PC-3 (cell line): ENCODE data around the gene RERE. TPM values are rescaled to one million over a fixed set of nuclear protein-coding genes. Genes with fewer than 3 reads are reported as not detected.
A peak's percentile ranks its signal among the peaks of the same experiment; 100 is the strongest.

ENCODE experiments used
- ATAC-seq: fragments of 200-7000 bp; cut with Tn5 transposase; 2 replicates; pipeline ENCODE4 v1.9.1; 2020; ENCODE audit warnings: mild to moderate bottlenecking, moderate library complexity
- BruUV-seq: library from RNA; stranded (reverse); fragments of 400-500 nt; replicated peaks from 2 replicates; lab custom pipeline; 2021; lab: Mats Ljungman, UMichigan
- CTCF ChIA-PET: fragments of 300-600 bp; sonication (Branson Sonifier 250); formaldehyde crosslinking; loops from one replicate; lab custom pipeline; 2022; ENCODE audit warnings: antibody characterized with exemption; lab: Charles Lee
- POLR2A ChIA-PET: fragments of 300-600 bp; sonication (Branson Sonifier 250); formaldehyde crosslinking; loops from one replicate; lab custom pipeline; 2022; ENCODE audit warnings: antibody characterized with exemption; ENCODE audit not compliant: unreplicated experiment; lab: Charles Lee
- DNase-seq: peaks from one replicate; pipeline ENCODE4 v3.0.0-alpha.2; 2015
- H2AFZ ChIP-seq: fragments of 300-600 bp; sonication (generic); 2 replicates; pipeline ENCODE4 v1.6.0; 2016; ENCODE audit warnings: antibody characterized with exemption, low read length
- H3F3A ChIP-seq: fragments of 300-600 bp; sonication (generic); one replicate; pipeline ENCODE4 v1.6.0; 2017; ENCODE audit warnings: antibody characterized with exemption, low read length, control low read depth, mild to moderate bottlenecking; ENCODE audit not compliant: unreplicated experiment
- H3K27ac ChIP-seq: fragments of 300-600 bp; sonication (generic); 2 replicates; pipeline ENCODE4 v1.5.1; 2016; ENCODE audit warnings: mild to moderate bottlenecking, low read length
- H3K27me3 ChIP-seq: fragments of 300-600 bp; sonication (generic); 2 replicates; pipeline ENCODE4 v1.6.1; 2016; ENCODE audit warnings: low read length, mixed read lengths
- H3K36me3 ChIP-seq: fragments of 300-600 bp; sonication (generic); 2 replicates; pipeline ENCODE4 v1.6.1; 2016; ENCODE audit warnings: low read depth, mixed run types, low read length, mixed read lengths
- H3K4me1 ChIP-seq: fragments of 300-600 bp; sonication (generic); 2 replicates; pipeline ENCODE4 v1.5.1; 2016; ENCODE audit warnings: low read length; ENCODE audit not compliant: insufficient read depth
- H3K4me2 ChIP-seq: fragments of 300-600 bp; sonication (generic); 2 replicates; pipeline ENCODE4 v1.6.0; 2016; ENCODE audit warnings: low read length
- H3K4me3 ChIP-seq: fragments of 300-600 bp; sonication (generic); 2 replicates; pipeline ENCODE4 v1.5.1; 2016; ENCODE audit warnings: mild to moderate bottlenecking, low read length, mixed read lengths
- H3K79me2 ChIP-seq: fragments of 300-600 bp; sonication (generic); 2 replicates; pipeline ENCODE4 v1.6.1; 2017; ENCODE audit warnings: low read length, mixed read lengths
- H3K9ac ChIP-seq: fragments of 300-600 bp; sonication (generic); 2 replicates; pipeline ENCODE4 v1.6.0; 2016; ENCODE audit warnings: mild to moderate bottlenecking, low read length
- H3K9me2 ChIP-seq: fragments of 300-600 bp; sonication (generic); replicated peaks from 2 replicates; pipeline ENCODE4 v1.6.1; 2016; ENCODE audit warnings: mixed run types, low read length, mixed read lengths
- H3K9me3 ChIP-seq: fragments of 300-600 bp; sonication (generic); 2 replicates; pipeline ENCODE4 v1.6.1; 2016; ENCODE audit warnings: low read length, mixed read lengths
- H4K20me1 ChIP-seq: fragments of 300-600 bp; sonication (generic); 2 replicates; pipeline ENCODE4 v1.6.1; 2016; ENCODE audit warnings: low read length, mixed read lengths
- EZH2 ChIP-seq: fragments of 300-600 bp; sonication (generic); IDR thresholded peaks from one replicate; pipeline ENCODE4 v1.6.1; 2017; ENCODE audit warnings: antibody characterized with exemption, mild to moderate bottlenecking, low read length; ENCODE audit not compliant: unreplicated experiment
- EZH2phosphoT487 ChIP-seq: fragments of 300-600 bp; sonication (generic); IDR thresholded peaks from 2 replicates; pipeline ENCODE4 v1.6.1; 2018; ENCODE audit warnings: mild to moderate bottlenecking, antibody characterized with exemption, low read length, borderline replicate concordance
- intact Hi-C: fragments of 100-400 bp; cut with micrococcal nuclease; formaldehyde crosslinking; loops from 2 replicates; pipeline ENCODE4 v1.9.0; 2023
- total RNA-seq: library from RNA; depleted of rRNA; stranded (reverse); fragments of >200 nt; gene quantifications from 2 replicates; pipeline ENCODE4 v1.2.3, GENCODE V29; 2014
- TF ChIP-seq, protein P1 (sequence below): fragments of 300-600 bp; sonication (generic); conservative IDR thresholded peaks from 2 replicates; pipeline ENCODE4 v1.5.1; 2017; ENCODE audit warnings: antibody characterized with exemption, low read depth, mild to moderate bottlenecking, low read length

RERE gene
- total RNA-seq, 1 experiment from 2014 or later = 24.2 TPM

DNA sequence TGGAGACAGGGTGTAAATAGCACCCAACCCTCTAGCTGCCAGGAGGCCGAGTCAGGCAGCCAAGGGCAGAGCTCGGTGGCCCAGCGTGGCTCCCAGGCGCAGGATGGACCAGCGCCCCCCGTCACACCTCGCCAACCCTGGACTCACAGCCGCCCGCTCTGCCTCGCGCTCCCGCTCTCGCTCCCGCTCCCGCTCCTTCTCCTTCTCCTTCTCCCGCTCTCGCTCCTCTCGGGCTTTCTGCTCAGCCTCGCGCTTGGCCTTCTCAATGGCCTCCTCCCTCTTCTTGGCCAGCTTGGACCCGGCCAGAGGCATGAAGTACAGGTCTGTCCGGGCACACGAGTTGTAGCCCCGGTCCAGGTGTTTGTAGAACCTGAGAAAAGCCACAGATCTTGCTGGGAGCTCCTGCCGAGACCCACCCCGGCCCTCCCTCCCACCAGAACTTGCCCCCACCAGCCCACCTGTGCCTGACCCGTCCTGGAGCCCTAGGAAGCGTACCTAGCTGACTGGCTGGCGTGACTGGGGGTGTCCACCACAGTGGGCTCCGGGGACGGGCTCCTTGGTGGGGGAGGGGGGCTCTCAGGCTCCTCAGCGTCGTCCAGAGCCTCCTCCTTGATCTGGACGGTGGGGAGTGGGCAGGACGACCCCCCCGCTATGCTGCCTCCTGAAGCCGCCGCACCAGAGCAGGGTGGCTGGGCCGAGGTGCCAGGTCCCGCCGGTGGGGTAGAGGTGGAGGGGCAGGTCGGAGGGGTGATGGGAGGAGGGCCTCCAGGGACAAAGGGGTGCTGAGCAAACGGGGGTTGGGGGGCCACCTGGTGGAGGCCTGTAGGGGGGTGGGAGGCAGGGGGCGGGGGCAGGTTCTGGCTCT is 457.6 kb downstream of the RERE start:
- Histone ChIP-seq H3K36me3 (peaks cover 13% of the 10 kb centered on the region), H3K9ac (no peak overlapping the region), H4K20me1 (no peaks in the 10 kb centered on the region), H3K27me3 (no peaks in the 10 kb centered on the region), H2AFZ (no peak overlapping the region), H3K4me2 (no peak overlapping the region), H3K9me2 (no peaks in the 10 kb centered on the region), H3K4me1 (no peaks in the 10 kb centered on the region), H3K27ac (no peak overlapping the region), H3K4me3 (no peak overlapping the region), H3K79me2 (no peaks in the 10 kb centered on the region), H3F3A (no peaks in the 10 kb centered on the region), H3K9me3 (no peaks in the 10 kb centered on the region)
- intact Hi-C loops = no loop called here
- DNase-seq (no peak), ATAC-seq (no peak)
- no TSS peak for BruUV-seq
- TF ChIP-seq, protein P1, sequence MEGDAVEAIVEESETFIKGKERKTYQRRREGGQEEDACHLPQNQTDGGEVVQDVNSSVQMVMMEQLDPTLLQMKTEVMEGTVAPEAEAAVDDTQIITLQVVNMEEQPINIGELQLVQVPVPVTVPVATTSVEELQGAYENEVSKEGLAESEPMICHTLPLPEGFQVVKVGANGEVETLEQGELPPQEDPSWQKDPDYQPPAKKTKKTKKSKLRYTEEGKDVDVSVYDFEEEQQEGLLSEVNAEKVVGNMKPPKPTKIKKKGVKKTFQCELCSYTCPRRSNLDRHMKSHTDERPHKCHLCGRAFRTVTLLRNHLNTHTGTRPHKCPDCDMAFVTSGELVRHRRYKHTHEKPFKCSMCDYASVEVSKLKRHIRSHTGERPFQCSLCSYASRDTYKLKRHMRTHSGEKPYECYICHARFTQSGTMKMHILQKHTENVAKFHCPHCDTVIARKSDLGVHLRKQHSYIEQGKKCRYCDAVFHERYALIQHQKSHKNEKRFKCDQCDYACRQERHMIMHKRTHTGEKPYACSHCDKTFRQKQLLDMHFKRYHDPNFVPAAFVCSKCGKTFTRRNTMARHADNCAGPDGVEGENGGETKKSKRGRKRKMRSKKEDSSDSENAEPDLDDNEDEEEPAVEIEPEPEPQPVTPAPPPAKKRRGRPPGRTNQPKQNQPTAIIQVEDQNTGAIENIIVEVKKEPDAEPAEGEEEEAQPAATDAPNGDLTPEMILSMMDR = no peak
- TF ChIP-seq EZH2 (no peak), EZH2phosphoT487 (no peak)
- CTCF ChIA-PET = no interaction called here
- POLR2A ChIA-PET = interaction anchor here (0.6 kb wide), 1 partner anchor 209 kb away, joined by 3 read pairs; no protein-coding TSS in a partner anchor

DNA sequence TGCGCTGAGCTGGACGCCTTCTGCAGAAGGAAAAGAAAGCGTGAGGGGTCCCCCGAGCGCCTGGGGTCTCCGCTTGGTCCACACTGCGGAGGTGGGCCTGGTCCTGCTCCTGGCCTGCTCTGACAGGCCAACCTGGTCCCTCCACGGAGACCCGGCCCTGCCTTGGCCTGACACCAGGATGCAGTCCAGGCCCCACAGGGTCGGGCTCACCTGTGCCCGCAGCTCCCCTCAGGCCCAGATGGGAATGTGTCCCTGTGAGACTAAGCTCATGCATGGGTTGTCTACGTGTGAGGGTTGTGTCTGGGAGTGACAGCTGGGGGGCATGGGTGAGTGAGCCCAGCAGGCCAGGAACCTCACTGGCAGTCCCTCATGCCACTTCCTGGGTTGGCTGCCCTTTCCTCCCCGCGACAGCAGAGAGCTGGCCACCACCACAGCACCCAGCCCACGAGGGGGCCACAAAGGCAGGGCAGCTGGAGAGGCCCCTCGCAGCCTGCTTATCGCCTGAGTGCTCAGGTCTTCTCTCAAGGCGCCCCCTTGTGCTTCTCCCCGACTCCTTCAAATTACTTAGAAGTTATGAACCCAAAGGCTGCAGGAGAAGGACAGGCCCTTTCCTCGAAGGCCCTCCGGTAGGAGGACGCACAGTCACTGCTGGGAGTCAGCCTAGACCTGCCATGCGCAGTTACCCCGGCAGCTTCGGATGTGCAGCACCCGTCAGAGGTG is 458.4 kb downstream of the RERE start:
- ChIA-PET POLR2A (interaction anchor here (0.6 kb wide), 1 partner anchor 210 kb away, joined by 3 read pairs; no protein-coding TSS in a partner anchor), CTCF (no interaction called here)
- Histone ChIP-seq H3K9me3 (no peaks in the 10 kb centered on the region), H3K79me2 (no peaks in the 10 kb centered on the region), H3K36me3 (peaks cover 10% of the 10 kb centered on the region), H3K4me2 (no peak overlapping the region), H3K9me2 (no peaks in the 10 kb centered on the region), H3K27me3 (no peaks in the 10 kb centered on the region), H3K4me3 (no peak overlapping the region), H2AFZ (no peak overlapping the region), H3K27ac (no peak overlapping the region), H3K4me1 (no peaks in the 10 kb centered on the region), H3F3A (no peaks in the 10 kb centered on the region), H3K9ac (no peak overlapping the region), H4K20me1 (no peaks in the 10 kb centered on the region)
- peak; percentile 13; the same call in 1 of the 2 replicates for ATAC-seq
- TF ChIP-seq EZH2phosphoT487 (no peak), EZH2 (no peak)
- TF ChIP-seq, protein P1 = no peak; the same call in 1 of the 2 replicates
- DNase-seq = no peak
- BruUV-seq = no TSS peak
- intact Hi-C loops = no loop called here
